NCI-H446 treated with DMSO at 0.1 percent for 48 hours (cell line): Measurements from ENCODE around the gene PUS3.

ENCODE experiments used
- DNase-seq: peaks from one replicate; lab custom pipeline; 2025; lab: John Stamatoyannopoulos, UW

Gene PUS3, protein sequence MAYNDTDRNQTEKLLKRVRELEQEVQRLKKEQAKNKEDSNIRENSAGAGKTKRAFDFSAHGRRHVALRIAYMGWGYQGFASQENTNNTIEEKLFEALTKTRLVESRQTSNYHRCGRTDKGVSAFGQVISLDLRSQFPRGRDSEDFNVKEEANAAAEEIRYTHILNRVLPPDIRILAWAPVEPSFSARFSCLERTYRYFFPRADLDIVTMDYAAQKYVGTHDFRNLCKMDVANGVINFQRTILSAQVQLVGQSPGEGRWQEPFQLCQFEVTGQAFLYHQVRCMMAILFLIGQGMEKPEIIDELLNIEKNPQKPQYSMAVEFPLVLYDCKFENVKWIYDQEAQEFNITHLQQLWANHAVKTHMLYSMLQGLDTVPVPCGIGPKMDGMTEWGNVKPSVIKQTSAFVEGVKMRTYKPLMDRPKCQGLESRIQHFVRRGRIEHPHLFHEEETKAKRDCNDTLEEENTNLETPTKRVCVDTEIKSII

DNA sequence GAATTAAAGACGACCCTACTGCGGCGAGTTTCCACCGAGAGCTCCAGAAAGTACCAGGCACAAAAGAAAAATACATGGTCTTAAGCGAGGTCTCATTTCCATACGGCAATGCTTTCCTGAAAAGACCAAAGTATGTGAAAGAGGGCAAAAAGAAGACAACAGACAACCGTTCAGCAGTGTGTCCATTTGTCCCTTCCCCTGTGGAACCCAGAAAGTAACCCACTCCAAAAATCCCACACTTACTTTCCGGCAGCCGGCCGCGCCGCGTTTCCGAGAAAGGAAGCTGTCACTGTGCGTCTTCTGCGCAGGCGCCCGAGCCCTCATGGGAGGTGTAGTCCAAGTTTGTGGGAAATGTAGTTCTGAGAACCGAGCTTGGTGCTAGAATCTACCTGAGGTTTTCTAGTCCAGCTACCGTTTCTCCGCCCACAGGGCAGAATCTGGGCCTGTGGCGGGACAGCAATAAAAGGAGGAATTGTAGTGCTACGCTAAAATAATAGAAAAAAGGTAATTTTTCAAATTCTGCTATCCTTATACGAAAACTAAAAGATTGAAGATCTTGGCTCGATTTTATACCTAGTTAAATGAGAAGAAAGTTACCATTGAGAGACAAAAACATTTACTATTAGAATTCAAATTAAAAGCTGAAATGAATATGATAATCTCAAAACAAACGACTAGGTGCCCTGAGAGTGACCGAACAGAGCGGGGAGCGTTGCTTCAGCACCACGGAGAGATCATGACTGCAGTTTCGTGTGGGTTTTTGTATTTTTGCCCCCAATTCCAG is at the start of gene PUS3:
PUS3 (minus strand) TSS at position 280 of the 784 bp plus-strand sequence. CDS start 6,922 bp downstream, outside the sequence.
- DNase-seq = peak; percentile 73

DNA sequence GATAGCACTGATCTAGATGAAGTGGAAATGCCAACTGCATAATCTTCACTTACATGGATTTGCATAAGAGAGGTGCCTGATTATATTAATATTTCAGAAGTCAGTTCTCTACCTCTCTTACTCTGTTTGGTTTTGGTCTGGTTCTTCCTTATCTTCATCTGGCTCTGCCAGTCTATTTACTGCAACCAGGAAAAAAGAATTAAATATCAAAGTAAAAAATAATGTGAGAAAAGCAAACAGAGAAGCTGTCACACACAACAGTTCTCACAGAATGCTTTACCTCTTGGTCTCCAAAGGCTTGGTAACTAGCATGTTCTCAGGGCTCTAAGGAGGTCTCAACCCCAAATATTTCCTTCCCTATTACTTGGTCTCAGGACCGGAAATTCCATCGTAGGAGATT is 49.6 kb upstream of the PUS3 start:
- DNase-seq = no peak

DNA sequence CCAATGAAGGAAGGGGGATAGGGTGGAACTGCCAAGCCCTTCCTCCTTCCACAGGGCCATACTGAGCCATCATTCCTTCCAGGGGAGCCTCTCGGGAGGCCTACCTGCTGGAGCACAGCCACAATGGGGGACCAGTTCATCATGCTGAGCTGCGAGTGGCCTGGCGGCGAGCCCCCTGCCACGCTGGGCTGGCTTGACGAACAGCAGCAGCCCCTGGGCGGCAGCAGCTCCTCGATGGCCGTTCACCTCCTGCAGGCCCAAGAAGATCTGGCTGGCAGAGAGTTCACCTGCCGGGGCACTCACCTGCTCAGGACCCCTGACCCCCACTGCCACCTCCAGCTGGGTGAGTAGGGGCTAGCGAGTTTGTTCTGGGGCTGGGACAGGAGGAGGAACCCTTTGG is 48.7 kb upstream of the PUS3 start:
- DNase-seq = no peak

DNA sequence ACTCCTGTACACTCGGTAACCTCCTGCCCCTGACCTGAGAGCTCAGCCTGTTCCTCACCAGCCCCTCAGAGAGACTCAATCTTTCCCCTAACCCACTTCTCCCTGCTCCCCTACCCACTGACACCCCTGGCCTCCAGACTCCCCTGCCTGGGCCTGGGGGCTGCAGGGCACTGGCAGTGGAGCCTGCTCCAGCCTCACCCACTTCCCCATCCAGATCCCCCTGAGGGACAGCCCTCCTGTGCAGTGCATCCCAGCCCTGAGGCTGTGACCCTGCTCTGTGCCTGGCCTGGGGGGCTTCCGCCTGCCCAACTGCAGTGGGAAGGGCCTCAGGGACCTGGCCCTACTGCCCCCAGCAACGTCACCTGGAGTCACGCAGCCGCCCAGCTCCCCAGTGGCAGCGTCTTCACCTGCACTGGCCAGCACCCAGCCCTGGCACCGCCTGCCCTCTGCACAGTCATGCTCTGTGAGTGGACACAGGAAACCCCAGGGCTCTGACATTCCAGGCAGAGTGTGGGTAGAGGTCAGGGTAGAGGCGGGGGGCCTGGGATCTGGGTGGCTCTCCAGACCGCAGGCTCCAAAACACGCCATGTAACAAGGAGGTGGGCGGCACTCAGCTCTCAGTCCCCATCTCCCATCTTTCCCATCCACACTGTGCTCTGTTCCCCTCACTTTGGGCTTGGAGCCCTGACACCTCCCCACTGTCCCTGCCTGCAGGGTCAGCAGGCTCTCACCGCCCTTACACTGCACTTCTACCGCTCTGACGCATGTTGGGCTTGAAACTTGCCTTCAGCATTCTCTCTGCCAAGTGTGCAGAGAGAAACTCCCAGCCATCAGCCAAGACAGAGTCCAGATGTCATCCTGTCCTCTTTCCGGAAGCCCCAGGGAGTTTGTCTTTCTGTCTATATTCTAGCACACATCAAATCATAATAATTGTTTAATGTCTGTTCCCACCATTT is 48.0 kb upstream of the PUS3 start:
- DNase-seq = peak; percentile 32

DNA sequence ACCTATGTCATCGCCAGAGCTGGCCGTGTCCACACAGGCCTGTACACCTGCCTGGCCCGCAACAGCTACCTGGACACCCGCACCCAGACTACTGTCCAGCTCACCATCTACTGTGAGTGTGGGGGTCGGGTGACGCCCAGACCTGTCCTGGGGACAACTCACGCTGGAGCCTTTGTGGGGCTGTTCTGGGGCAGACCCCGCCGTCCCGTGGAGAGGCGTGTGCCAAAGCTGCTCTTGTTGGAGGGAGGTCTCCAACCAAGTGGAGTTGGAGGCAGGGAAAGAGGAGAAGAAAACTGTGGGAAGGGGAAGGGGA is 47.1 kb upstream of the PUS3 start:
- no peak for DNase-seq

DNA sequence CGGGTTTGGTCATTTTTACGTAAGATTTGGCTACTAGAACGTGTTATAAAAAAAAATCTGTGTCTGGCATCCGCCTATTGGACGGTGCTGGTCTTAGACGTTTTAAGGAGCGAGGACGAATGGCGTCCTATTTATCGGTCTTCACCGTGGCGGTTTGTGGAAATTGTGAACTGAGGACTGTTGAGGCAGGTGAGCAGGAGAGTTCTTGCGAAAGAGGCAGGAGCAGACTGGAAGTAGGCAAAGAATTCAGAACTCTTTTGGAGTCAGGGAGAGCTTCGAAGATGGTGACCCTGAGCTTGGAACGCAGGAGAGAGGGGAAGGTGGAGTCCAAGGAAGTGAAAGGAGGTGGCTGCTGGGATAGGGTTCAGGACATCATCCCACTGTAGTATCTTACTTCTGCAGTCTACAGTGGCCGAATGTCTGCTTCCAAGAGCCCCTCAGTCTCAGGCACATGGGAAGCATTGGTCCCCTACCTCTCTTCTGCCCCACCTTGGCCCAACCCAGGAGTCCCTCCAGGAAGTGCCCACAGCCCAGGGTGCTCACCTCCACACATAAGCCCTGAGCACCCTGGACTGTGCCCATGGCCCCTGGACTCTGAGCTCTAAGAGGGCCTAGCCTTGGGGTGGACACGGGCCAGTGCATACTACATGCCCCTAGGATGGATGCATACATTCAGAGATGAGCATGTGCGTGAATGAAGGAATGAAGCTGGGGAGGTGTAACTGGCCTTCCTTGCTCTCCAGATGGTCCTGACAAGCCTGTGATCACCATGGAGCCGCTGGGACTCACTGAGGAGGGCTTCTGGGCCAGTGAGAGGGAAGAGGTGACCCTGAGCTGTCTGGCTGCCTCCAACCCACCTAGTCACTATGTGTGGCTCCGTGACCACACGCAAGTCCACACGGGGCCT is 46.5 kb upstream of the PUS3 start:
- DNase-seq = no peak

DNA sequence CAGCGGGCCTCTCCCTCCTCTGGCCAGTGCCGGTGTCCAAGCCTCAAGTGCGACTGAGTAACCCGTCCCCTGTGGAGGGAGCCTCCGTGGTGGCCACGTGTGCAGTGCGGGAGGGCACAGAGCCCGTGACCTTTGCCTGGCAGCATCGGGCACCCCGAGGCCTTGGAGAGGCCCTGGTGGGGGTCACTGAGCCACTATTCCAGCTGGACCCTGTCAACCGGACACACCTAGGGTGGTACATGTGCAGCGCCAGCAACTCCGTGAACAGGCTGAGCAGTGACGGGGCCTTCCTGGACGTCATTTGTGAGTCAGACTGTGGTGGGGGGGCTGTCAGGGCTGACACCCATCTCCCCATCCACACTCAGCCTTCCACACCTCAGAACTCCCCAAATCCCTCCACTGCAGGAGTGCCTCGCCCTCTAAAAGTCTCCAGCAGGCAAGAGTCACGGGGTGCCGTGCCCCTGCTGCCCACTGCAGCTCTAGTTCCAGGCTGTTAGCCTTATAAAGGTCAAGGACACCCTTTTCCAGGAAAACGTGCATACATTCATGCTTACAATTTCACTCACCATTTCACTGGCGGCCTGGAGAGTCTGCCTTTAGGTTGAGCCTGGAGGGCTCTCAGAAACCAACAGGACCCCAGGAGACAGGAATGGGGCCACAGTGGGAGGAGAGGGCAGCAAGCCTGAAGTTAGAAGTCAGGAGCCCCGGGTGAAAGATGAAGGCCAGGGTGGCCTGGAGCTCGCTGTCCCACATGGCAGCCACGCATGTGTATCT is 45.5 kb upstream of the PUS3 start:
- DNase-seq = no peak

DNA sequence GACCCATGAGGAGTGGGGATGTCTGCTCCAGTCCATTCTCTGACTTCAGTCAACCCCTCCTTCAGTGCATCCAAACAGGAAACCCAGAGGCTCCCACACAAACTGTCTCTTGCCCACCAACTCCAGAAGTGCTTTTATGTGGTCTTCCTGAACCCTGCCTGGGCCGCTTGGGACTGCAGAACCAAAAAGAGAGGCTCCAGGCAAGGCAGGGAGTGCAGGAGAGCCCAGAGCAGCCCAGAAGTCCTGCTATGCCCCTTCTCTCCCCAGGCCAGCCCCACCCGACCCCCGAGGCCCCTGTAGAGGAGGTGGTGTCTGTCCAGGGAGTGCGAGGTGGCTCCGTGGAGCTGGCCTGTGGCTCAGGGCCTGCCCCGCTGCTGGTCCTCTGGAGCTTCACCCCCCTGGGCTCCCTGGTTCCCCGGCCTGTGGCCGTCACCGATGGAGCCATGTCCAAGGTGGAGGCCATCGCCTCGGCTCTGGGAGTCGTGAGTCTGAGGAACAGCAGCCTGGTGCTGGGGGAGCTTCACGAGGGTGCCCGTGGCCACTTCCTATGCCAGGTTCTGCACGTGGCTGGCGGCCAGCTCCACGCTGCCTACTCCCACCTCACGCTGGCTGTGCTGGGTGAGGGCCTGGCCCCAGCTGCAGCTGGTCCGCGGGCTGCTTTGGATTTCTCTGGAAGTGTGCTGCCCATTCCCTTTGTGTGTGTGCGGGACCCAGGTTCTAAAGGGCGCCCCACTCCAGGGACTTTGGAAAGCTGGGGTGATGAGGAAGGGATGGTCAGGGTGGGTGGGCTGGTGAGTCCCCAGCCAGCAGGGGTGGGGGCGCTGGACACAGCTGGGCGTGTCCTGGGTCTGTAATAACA is 44.6 kb upstream of the PUS3 start:
- DNase-seq = no peak

DNA sequence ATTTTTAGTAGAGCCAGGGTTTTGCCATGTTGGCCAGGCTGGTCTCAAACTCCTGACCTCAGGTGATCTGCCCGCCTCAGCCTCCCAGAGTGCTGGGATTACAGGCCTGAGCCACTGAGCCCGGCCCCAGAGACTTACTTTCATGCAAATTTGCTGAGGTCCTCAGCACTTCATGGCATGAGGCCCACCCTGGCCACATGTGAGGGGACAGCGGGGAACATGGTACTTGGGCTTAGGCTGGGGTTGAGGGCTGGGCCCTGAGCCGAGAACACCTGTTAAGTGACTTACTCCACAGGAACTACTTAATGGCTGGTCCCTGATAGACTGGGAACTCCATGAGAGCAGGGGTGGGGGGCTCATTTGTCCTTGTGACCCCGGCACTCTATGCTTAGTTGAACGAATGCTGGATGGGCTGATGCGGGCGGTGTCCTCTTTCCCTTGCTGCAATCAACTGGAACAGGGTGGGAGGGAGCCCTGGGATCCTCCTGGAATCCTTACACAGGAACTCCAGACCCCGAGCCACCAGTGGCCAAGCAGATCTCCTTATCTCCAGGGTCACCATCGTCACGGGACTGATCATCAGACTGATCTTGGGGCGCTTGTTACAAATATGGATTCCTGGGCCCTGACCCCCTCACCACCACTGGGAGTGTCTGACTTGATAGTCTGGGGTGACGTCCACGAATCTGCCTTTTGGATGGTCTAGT is 43.9 kb upstream of the PUS3 start:
- no peak for DNase-seq

DNA sequence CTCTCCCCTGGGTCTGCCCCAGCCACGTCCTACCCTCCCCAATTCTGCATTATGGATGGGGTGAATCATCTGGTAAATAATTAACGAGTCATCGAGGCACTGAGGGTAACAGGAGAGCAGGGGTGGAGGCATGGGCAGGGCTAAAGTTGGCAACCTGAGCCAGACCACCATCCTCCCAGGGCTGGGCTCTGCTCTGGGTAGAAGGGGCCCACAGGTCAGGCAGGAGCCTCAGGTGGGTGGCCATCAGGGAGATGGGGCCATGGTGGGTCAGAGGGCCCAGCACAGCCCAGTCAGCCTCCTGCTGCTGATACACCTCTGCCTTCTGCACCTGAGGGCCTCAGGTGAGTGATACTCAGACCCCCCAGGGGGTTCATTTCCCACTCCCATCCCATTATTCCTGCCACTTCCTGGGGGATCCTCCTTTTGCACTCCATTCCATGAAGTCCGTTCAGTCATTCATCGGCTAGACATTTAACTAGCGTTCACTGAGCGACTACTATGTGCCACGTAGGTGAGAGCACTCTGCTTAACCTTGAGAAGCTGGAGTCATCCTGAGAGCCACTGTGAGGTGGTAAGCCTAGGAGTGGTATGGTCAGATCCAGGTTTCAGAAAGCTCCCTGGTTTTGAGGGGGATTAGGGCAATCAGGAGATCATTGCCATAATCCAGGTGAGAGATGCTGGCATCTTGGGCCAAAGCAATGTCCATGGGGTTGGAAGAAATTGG is 43.0 kb upstream of the PUS3 start, which contains the start of gene VSIG10L2:
VSIG10L2 (plus strand) TSS at position 248 of the 724 bp plus-strand sequence; CDS start at position 260, 12 bp downstream.
- DNase-seq = no peak

DNA sequence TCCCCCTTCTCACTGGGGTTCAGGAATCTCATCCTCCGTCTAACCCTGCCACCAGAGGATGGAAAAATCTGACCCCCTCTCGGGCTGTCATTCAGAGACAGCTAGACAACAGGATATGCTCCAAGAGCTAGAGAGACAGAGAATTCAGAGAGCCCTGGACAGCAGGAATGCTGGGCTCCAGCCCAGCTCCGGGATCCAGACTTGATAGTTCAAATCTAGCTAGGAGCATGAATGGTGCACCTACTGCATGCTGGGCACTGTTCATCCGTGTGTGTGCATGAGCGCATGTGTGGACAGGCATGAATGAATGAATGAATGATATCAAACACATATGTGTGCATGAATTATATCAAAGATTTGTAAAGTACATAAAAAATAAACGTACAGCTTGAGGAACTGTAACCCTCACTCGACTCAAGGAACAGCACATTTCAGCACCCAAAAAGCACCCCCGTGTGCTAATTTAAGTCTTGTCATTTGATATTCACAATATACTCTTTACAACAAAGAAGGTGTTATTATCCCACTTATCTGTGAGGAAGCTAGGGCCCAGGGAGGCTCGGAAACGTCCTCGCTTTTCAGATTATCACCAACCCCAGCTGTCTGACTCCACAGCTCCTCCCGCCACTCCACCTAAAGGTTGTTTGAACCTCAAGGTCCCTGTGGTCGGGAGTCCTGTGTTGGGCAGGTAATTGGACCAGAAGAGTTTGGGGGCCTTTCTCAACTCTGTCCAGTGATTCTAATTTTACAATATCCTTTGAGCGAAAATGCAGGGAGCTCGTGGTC is 42.2 kb upstream of the PUS3 start:
- no peak for DNase-seq

DNA sequence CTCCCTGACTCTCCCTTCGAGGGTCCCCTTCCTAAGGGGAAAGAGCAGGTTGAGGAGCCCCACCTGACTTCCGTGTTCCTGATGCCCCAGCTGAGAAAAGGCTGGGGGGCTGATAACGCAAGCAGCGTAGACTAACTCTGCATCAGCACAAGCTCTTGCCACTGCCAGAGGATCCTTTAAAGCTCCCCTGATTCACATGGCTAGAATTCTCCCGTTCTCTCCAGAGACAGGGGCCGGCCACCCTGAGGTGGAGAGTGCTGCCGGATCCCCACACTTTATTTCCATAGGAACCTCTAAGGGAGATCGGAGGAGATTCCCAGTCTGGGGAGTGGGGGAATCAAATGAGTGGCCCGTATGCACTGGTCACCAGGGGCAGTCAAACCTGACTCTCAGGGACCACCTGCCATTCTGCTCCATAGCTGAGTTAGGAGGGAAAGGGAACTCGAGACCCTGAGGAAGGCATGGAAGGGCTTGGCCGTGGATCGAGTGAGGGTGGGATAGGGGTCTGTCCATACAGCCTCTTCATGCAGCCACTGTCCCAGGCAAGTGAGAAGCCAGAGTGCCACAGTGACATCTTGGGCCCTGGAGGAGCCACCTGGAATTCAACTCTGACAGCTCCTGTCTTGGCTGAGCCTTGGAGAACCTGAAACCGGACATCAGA is 41.5 kb upstream of the PUS3 start:
- DNase-seq = no peak

DNA sequence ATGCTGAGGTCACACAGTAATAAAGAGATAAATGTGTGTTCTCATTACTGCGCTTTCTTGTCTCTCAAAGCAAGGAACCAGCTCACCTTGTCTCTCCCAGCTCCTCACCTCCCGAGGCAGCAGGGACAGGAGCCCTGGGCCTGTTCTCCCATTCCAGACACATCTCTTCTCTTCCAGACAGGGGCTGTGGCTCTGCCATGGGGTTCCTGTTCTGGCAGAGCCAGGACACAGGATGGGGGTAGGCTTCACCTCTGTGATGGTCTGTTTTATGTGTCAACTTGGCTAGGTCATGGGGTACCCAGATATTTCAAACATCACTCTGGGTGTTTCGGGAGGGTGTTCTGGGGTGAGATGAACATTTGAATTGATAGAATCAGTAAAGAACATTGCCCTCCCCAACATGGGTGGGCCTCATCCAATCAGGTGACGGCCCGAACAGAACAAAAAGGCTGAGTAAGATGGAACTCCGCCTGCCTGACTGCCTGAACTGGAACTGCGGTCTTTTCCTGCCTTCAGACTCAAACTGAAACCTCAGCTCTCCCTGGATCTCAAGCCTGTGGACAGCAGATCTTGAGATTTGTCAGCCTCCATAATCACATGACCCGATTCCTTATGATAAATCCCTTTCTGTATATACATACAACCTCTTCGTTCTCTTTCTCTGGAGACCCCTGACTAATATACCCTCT is 40.8 kb upstream of the PUS3 start:
- no peak for DNase-seq

DNA sequence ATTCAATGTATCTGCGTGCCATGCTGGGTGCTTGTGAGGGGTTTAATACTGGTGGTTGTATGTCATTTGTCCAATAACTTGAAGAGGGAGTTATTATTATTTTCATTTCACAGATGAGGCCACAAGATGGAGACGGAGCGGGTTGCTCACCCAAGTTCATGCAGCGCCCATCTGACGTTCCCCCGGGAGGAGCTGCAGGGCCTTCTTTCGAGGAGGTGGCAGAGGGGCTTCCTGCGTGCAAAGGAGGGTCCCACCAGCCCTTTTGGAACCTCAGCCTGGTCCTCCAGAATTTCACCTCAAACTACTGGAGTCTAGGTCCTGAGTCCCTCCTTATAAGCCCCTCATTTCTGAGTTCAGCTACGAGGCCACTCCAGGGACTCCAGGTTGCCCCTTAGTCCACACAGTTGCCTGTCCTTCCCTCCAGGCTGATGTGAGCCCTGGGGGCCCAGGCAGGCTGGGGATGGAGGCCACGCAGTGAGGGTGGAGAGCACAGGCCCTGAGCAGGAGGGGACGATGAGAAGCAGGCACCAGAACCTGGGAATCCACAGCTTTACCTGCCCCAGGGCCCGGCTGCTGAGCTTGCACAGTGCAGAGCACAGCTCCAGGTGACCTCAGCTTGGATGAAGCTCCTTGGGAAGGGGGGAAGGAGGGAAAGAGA is 39.9 kb upstream of the PUS3 start:
- DNase-seq = no peak
